Stimulated activated CD4-positive, alpha-beta T cell treated with anti-CD3 and anti-CD28 coated beads, Interleukin-2, amount 100 ng/mL, for 48 hours (primary cell): ENCODE results near the gene KIRREL2.
"Not testable (repeated sequence)": the region's sequence is repeated elsewhere in the genome, so short reads cannot be mapped to it uniquely, and the experiment has no call there.

Experiments used
- DNase-seq, 2 donors: peaks; one replicate each; pipeline ENCODE4 v3.0.0-alpha.2; 2020

Gene KIRREL2

GRCh38 chr19:35856546-35857149 is at the start of gene KIRREL2:
Gene KIRREL2 (plus strand): TSS chr19:35856911. CDS start chr19:35857120, 209 bp downstream.
- DNase-seq = no peak

GRCh38 chr19:35807633-35808032 is 49.1 kb upstream of the KIRREL2 start:
- no peak for DNase-seq

DNA sequence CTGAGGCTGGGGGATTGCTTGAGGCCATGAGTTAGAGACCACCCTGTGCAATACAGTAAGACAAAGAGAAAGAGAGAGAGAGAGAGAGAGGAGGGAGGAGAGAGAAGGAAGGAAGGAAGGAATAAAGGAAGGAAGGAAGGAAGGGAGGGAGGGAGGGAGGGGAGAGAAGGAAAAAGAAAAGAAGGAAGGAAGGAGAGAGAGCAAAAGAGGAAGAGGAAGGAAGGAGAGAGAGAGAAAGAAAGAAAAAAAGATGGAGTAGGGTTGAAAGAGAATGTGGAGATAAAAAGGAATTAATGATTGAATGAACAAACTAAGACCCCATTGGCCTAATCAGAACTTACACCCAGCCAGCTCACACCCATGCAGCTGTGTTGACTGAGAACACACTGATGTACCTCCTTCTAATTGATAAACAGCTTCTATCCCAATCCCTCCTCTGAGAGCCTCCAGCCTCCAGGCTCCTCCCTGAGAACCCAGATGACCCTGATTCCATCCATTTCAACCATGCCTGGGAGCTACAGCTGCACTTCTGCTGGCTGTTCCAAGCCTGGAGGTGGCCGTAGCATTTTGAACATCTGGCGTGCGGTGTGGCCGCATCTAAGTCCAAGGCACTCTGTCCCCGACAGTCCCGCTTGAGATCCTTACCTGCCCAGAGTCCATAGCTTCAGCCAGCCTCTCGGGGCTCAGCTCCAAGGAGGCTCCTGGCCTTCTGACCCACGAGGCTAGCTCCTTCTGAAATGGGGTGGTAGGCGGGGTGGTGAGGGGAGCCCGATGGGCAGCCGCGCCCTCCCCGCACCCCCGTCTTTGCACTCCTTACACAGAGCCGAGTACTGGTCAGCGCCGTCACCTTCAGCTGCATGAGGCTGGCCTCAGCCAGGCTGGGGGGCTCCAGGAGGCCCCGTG is 45.1 kb upstream of the KIRREL2 start:
- DNase-seq = no peak

GRCh38 chr19:35812220-35813042 is 44.3 kb upstream of the KIRREL2 start, which contains the start of gene PRODH2:
Gene PRODH2 (minus strand): TSS chr19:35812845. CDS start chr19:35812805, 40 bp downstream.
- no peak for DNase-seq

GRCh38 chr19:35813043-35813890 is 43.4 kb upstream of the KIRREL2 start:
- DNase-seq = no peak

DNA sequence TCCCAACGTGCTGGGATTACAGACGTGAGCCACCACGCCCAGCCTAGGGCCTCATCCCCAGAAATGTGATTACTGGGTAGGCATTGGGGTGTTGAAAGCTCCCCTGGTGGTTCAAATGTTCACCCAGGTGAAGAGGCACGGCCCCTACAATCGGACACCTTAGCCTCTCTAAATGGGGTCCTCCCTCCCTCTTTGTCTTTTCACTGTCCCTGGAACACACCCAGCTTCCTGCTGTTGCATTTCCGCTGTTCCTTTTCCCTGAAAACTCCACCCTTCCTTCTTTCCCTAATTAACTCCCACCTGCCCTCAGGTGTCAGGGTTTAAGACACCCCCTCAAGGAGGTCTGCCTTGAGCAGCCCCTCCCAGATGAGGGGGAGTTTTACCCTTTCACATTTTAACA is 40.4 kb upstream of the KIRREL2 start:
- DNase-seq = no peak

- no peak for DNase-seq
Measured at GRCh38 chr19:35816846-35817245, 39.9 kb upstream of the KIRREL2 start.

DNA sequence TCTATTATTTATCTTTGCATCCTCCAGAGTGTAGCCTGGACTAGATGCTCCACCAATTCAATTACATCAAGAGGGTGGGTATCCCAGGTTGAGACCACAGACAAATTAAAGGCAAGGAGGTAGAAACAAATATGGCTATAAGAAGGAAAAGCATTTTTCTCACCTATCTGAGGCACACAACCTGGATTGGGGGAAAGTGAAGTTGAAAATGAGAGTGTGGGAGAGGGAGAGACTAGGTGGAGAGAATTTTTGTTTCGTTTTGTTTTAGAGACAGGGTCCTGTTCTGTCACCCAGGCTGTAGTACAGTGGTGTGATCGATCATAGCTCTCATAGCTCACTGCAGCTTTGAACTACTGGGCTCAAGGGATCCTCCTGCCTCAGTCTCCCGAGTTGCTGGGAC is 38.3 kb upstream of the KIRREL2 start:
- no peak for DNase-seq

GRCh38 chr19:35822579-35822978 is 34.1 kb upstream of the KIRREL2 start:
- DNase-seq = no peak

- DNase-seq = no peak
Measured at GRCh38 chr19:35824150-35824549, 32.6 kb upstream of the KIRREL2 start.

GRCh38 chr19:35828692-35829301 is 27.9 kb upstream of the KIRREL2 start:
- DNase-seq = peak; percentile 45 to 56

DNA sequence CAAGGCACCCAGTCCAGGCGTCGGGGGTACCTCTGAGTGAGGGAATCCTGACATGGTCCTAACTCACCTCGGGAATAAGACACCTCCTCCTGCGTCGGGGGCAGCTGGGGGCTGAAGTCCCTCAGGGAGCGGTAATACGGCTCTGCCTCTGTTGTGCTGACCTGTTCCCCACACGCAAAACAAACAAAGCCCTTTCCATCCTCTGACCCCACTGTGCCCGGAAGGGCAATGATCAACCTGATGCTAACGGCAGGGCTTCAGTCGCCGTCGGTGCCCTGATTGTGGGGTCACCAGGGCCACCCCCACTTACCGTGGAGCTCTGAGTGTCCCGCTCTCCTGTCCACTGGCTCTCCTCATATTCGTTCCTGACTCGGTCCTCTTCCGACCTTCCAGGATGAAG is 25.7 kb upstream of the KIRREL2 start:
- DNase-seq = no peak

DNA sequence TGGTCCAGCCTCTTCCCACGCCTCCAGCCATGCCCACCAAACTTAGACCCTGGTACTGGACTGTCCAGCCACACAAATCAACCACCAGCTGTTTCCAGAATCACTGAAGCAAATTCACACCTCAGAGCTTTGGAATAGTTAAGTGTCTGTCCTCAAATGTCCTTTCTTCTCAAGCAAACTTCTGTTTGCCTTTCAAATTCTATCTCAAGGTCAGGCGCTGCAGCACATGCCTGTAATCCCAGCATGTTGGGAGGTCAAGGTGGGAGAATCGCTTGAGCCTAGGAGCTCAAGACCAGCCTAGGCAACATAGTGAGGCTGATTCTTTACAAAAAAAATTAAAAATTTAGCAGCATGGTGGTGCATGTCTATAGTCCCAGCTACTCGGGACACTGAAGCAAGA is 24.7 kb upstream of the KIRREL2 start:
- DNase-seq = no peak

- DNase-seq = no peak
Measured at GRCh38 chr19:35833972-35834371, 22.7 kb upstream of the KIRREL2 start.

- not testable (repeated sequence) for DNase-seq
Measured at GRCh38 chr19:35836096-35836495, 20.6 kb upstream of the KIRREL2 start.

DNA sequence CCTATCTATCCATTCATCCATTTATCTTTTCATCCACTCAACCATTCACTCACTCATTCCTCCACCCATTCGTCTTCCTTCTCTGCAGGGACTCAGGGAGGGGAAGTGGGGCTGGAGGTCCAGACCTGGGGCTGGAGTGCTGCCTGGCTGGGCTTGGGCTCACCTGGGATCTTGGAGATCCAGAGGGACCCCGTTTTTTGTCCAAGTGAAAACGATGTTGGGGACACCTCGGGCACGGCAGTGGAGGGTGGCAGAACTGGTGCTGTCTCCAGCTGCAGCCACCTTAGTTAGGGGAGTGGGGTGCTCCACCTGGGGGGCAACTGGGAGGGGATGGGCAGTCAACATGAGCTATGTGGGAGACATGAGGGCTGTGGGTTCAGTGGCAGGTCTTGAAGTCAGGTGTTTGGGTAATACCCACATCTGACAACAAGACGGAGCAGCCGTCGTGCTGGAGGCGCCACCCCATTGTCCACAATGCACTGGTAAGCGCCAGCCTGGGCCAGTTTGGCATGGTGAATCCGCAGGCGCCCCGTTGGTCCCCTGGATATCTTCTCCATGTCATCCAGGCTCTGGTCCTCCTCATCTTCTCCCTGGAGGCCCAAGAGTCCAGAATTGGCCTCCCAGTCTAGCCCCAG is 14.6 kb upstream of the KIRREL2 start:
- no peak for DNase-seq

DNA sequence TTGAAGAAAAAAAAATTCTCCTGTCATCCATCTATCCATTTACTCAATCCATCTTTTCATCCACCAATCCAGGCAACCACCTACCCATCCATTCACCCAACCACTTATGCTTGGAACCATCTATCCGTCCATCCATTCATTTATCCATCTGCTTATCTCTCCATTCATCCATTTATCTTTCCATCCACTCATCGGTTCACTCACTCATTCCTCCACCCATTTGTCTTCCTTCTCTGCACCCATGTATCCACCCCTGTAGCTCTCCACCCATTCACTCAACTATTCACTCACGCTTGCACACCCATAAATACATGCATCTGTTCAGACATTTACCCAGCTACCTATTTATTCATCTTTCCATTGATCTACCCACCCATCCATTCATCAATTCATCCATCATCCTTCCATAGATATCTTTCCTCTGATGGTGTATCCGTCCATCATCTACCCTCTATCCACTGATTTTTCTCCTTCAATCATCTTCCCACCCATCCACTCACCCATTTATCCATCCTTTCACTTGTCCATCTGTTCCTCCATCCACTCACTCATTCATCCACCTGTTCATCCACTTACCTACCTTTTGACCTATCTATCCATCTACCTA is 13.9 kb upstream of the KIRREL2 start:
- DNase-seq = no peak

DNA sequence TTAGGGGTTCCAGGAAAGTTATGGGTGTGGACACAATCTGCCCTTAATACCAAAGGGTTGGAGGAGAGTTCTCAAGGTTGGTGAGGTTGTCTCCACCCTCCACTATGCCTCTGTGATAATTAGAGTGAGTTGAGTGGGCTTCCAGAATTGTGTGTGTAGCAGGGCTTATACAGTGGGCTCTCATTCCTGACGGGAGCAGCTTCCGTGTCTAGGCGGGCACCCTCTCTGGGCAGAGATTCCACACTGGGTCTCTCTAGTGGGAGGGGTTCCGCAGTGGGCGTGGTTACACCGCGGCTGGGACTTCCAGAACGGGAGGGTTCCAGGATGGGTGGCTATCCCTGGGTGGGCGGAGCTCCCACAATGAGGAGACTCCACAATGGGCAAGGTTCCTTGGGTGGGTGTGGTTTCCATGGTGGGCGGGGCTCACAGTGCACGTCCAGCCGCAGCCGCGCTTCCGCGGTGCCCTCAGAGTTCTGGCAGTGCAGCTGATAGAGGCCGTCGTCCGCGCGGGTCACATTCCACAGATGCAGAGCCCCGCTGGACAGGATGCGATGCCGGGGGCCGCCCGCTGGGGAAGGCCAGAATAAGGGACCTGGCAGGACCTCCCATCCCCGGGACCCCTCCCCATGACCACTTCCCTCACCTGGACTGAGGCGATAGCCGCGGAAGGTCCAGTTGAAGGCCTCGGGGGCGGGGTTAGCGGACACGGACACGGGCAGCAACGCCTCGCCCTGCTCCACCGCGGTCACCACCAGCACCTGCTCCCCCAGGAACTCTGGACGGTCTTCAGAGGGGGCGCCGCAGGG is 12.8 kb upstream of the KIRREL2 start:
- DNase-seq = no peak

- DNase-seq = no peak
Measured at GRCh38 chr19:35844482-35845214, 12.1 kb upstream of the KIRREL2 start.
